HepG2 (cell line): ENCODE results near the gene JSRP1. TPM values are rescaled to one million over a fixed set of nuclear protein-coding genes. Genes with fewer than 3 reads are reported as not detected.

Experiments
- ATF3 ChIP-seq: sonication (generic); formaldehyde crosslinking; IDR thresholded peaks from 2 replicates; pipeline ENCODE4 v1.4.0; 2020; ENCODE audit warnings: missing genetic modification reagents
- ATF5 ChIP-seq: sonication (generic); formaldehyde crosslinking; IDR thresholded peaks from 2 replicates; pipeline ENCODE4 v1.4.0; 2020; ENCODE audit warnings: mild to moderate bottlenecking, low read depth, missing genetic modification reagents
- CSRNP1 ChIP-seq: sonication (generic); formaldehyde crosslinking; IDR thresholded peaks from 2 replicates; pipeline ENCODE4 v1.8.1; 2023; ENCODE audit warnings: mild to moderate bottlenecking, missing genetic modification reagents
- E2F5 ChIP-seq: sonication (generic); formaldehyde crosslinking; conservative IDR thresholded peaks from 2 replicates; pipeline ENCODE4 v1.4.0; 2020; ENCODE audit warnings: missing genetic modification reagents
- ELF3 ChIP-seq: IDR thresholded peaks from 2 replicates; pipeline ENCODE4 v1.6.1; 2016; ENCODE audit warnings: missing genetic modification reagents, missing compliant biosample characterization
- FOXA3 ChIP-seq: IDR thresholded peaks from 2 replicates; pipeline ENCODE4 v1.6.1; 2016; ENCODE audit warnings: missing genetic modification reagents, missing compliant biosample characterization
- HES4 ChIP-seq: sonication (generic); formaldehyde crosslinking; IDR thresholded peaks from 2 replicates; pipeline ENCODE4 v1.9.0; 2021; ENCODE audit warnings: mild to moderate bottlenecking, missing genetic modification reagents, borderline replicate concordance
- HIVEP1 ChIP-seq: sonication (generic); formaldehyde crosslinking; IDR thresholded peaks from 2 replicates; pipeline ENCODE4 v1.4.0; 2020; ENCODE audit warnings: mild to moderate bottlenecking, missing genetic modification reagents
- RERE ChIP-seq: IDR thresholded peaks from 2 replicates; pipeline ENCODE4 v1.6.1; 2016; ENCODE audit warnings: low read depth, missing genetic modification reagents, missing compliant biosample characterization
- SP5 ChIP-seq: IDR thresholded peaks from 2 replicates; pipeline ENCODE4 v1.6.1; 2016; ENCODE audit warnings: low read depth, borderline replicate concordance
- ZBTB25 ChIP-seq: IDR thresholded peaks from 2 replicates; pipeline ENCODE4 v1.6.1; 2018; ENCODE audit warnings: missing genetic modification reagents
- ZC3H4 ChIP-seq: sonication (generic); formaldehyde crosslinking; IDR thresholded peaks from 2 replicates; pipeline ENCODE4 v1.4.0; 2020; ENCODE audit warnings: missing genetic modification reagents, borderline replicate concordance
- ZNF367 ChIP-seq: sonication (generic); formaldehyde crosslinking; IDR thresholded peaks from 2 replicates; pipeline ENCODE4 v1.4.0; 2020; ENCODE audit warnings: missing genetic modification reagents, borderline replicate concordance
- ZNF710 ChIP-seq: sonication (generic); formaldehyde crosslinking; IDR thresholded peaks from 2 replicates; pipeline ENCODE4 v1.5.0; 2020; ENCODE audit warnings: mild to moderate bottlenecking, missing genetic modification reagents, borderline replicate concordance
- ZSCAN31 ChIP-seq: sonication (generic); formaldehyde crosslinking; IDR thresholded peaks from 2 replicates; pipeline ENCODE4 v1.5.0; 2020; ENCODE audit warnings: low read depth, mild to moderate bottlenecking, missing genetic modification reagents
- polyA plus RNA-seq, 8 experiments: library from polyadenylated mRNA; depleted of rRNA in 3 of 8; stranded (reverse) in 7 of 8; unstranded in 1 of 8; fragments of >200 nt; fragmentation: Illumina TruSeq in 4 of 8; extraction: Trizol in 4 of 8; gene quantifications; 2 replicates each; pipeline versions ENCODE4 v1.2.1 to v1.2.3, GENCODE V29; 2011 to 2016; ENCODE audit warnings: low read depth in 4 of 8, missing spikeins in 1 of 8, mixed read lengths in 1 of 8; ENCODE audit not compliant: insufficient read depth in 1 of 8
- total RNA-seq, 5 experiments: library from RNA; depleted of rRNA; stranded (reverse); fragments of >200 nt; fragmentation: Illumina TruSeq; extraction: Trizol; gene quantifications; 2 replicates each; pipeline ENCODE4 v1.2.3, GENCODE V29; 2016; ENCODE audit warnings: low read depth in 1 of 5

JSRP1 gene
- total and polyA plus RNA-seq, 2 of the 13 experiments (the other 11 are each of a cell fraction or from before 2014, with no cell fraction given), result 0.16 to 0.38 TPM

GRCh38 chr19:2253106-2254063, 2.8 kb downstream of the JSRP1 start (continued):
- no peak for TF ChIP-seq ZBTB25 (CRISPR knock-in tag)
- TF ChIP-seq ATF5 (CRISPR knock-in tag), result no peak
- TF ChIP-seq HES4, result peak; percentile 16; the same call in 1 of the 2 replicates
- no peak for TF ChIP-seq E2F5
- no peak for TF ChIP-seq ZNF367
- peak; percentile 55; the same call in 1 of the 2 replicates for TF ChIP-seq ELF3 (CRISPR knock-in tag)
- no peak for TF ChIP-seq ATF3 (CRISPR knock-in tag)
- peak; percentile 24; the same call in 1 of the 2 replicates for TF ChIP-seq HIVEP1 (CRISPR knock-in tag)
- no peak for TF ChIP-seq ZC3H4 (CRISPR knock-in tag)
- TF ChIP-seq RERE, result no peak
- no peak; the same call in 1 of the 2 replicates for TF ChIP-seq SP5 (CRISPR knock-in tag)
- no peak for TF ChIP-seq ZSCAN31 (CRISPR knock-in tag)
- no peak for TF ChIP-seq FOXA3 (CRISPR knock-in tag)
- TF ChIP-seq CSRNP1 (CRISPR knock-in tag), result peak; percentile 62; the same call in 1 of the 2 replicates
- TF ChIP-seq ZNF710 (CRISPR knock-in tag), result no peak
